HG03060 (cell line): Measurements from ENCODE around the gene FCN1.
"Not testable (repeated sequence)": the region's sequence is repeated elsewhere in the genome, so short reads cannot be mapped to it uniquely, and the experiment has no call there.

Source experiments
- ATAC-seq: cut with Tn5 transposase; IDR thresholded peaks from one replicate; pipeline ENCODE4 v1.9.1; 2021; ENCODE audit warnings: low read depth, moderate number of reproducible peaks; ENCODE audit not compliant: unreplicated experiment

FCN1 gene

DNA sequence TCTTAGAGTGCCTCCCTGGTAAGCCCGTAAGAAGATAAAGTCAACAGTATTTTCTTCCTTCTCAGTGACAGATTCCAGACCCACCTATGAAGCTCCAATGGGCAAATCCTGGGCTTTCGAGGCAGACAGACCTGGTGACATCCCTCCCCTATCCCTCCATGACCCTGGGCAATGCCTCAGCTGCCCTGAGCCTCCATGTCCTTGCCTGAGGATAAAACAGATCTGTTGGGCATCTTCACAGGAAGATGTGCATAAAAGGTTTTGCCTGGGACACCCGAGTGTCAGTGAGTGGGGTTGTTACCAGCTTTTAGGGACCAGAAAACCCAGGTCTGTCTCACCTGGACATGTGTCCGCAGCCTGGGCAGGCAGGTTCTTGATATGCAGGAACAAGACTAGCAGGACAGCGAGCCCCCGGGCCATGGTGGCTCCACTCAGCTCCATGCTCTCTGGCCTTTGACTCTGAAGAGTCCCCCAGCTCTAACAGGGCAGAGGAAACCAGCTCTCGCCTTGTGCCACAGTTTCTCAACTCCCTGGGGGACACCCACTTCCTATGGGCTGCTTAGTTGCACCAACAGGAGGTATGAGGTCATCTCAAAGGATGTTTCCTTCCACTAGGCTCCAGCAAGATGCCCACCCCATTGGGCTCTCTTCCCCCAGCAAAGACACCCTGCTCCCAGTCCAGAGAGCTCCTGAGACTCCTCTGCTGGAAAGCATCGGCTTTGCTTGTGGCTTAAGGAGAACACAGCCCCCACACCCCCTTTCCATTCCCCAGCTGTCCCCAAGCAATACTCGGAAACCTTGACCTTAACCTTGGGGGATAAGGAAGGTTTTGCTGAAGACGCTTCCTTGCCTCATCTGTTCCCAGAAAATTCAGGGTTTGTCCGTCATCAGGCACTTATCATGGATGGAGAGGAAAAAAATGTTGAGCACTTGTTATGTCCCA lies at the start of gene FCN1:
TSS of gene FCN1 (minus strand) at position 482 of the 943 bp plus-strand sequence. CDS start at position 441, 41 bp downstream.
- ATAC-seq: no peak

DNA sequence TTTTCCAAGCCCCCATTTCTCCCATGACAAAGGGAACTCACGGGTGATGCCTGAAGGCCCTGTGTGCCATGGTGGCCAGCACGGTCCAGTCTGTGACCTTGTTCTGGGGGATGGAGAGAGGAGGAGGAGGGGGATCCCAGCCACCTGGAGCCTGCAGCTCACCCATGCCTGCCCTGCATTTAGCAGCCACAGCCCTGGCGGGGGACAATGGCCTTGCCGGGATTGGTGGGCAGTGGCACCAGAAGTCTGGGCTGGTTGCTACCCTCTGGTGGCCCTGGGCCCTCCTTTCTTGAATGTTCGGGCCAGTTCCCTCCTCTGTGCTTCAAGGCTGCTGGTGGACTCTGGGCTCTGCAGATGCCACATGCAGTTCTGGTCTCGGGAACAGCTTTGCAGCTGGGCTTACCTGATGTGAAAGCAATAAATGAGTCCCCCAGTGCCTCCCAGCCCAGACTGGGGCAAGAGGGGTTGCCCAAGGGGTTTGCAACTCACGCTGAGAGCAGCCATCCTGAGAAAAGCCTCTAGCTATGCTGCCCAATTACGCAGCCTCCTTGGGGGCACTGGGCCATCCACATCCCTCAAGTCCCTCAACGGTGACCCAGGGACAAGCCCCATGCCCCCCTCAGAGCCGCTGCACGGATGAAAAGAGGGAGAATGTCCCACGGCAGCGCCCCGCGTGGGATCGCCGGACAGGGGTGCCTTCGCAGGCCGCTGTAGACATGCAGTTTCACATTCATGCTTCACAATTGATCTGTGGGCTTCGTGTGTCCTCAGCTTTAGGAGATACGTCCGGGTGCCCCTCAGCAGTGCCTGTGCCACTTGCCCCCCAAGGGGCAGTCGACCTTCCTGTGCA lies 49.2 kb upstream of the FCN1 start:
- no peak for ATAC-seq

DNA sequence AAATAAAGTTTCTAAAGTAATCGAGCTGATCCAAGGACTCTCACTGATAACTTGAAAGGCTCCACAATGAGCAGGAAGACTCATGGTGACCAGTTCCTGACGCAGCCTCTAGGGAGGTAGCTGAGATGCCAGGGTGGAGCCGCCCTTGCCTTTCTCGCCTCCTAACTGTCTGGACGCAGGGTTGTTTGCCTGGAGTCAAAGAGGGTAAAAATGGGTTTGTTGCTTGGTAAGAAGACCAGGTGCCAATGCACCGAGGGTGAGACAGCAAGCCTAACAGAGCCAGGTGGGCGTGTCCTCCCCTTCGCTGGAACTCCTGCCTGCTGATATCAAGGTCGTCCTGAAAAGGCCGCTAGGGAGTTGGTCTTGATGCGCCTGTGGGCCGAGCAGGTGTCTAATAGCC lies 48.6 kb upstream of the FCN1 start:
- ATAC-seq: no peak

GRCh38 chr9:134965851-134966250 lies 48.1 kb upstream of the FCN1 start:
- ATAC-seq: no peak

DNA sequence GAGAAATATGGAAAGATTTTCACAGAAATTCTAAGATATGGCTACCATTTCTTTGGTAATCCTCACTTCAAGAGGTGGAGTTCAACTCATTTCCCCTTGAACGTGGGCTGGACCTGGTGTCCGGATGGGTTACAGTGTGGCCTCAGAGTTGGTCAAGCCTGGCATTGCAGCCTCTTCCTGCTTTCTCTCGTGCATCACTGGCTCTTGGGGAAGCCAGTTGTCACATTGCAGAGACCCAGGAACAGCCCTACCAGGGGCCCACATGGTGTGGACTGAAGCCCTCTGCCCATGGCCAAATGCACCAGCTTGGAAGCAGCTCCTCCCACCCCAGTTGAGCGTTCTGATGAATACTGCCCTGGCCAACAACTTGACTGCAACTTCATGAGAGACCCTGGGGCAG lies 47.7 kb upstream of the FCN1 start:
- no peak for ATAC-seq

DNA sequence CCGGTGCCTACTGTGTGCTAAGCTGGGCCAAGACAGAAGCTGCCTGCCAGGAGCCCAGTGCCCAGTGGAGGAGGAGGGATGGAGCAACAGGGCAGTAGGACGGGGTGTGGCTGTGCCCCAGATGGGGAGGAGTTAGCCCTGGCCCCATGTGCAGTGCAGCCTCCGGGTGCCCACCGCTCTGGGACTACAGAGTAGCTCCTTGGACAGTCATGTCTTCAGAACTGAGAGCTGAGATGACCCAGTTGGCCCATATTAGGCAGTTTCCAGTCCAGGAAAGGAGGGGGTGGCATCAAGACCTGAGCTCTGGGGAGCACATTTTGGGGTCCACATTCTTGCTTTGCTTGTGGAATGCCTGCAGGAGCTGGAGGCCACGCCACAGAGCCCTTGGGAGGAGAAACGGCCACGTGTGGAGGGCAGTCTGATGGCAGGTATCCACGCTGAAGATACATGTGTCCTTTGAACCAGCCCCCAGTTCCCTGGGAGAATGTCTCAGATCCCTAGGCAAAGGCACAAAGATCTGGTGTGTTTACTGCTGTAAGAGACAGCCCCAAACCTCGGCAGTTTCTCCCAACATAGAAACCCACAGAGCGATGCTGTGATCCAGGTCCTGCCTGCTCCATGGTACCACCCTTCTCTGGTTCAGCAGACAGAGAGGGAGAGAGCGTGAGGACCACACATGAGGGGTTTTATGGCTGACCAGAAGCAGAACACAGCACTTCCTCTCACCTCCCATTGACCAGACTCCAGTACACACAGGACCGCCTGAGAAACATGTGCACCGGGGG lies 46.8 kb upstream of the FCN1 start:
- ATAC-seq: no peak

DNA sequence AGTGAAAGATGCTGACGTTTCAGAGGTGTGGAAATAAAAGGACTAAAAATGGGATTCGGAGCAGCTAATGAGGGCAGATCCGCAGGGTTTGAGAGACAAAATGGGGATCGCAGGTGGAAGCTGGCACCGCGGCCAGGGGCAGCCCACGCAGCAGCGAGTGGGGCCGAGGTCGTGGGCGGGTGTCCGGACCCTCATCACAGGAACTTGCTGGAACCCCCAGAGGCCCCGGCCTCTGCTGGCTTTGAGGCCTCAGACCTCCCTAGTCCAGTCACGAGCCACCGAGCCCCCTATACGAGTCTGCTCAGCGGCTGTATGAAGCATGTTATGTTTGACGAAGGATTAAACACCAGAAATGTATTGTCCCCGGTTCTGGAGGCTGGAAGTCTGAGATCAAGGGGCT lies 45.8 kb upstream of the FCN1 start:
- ATAC-seq: no peak

GRCh38 chr9:134962973-134963364 lies 45.3 kb upstream of the FCN1 start:
- ATAC-seq: no peak

DNA sequence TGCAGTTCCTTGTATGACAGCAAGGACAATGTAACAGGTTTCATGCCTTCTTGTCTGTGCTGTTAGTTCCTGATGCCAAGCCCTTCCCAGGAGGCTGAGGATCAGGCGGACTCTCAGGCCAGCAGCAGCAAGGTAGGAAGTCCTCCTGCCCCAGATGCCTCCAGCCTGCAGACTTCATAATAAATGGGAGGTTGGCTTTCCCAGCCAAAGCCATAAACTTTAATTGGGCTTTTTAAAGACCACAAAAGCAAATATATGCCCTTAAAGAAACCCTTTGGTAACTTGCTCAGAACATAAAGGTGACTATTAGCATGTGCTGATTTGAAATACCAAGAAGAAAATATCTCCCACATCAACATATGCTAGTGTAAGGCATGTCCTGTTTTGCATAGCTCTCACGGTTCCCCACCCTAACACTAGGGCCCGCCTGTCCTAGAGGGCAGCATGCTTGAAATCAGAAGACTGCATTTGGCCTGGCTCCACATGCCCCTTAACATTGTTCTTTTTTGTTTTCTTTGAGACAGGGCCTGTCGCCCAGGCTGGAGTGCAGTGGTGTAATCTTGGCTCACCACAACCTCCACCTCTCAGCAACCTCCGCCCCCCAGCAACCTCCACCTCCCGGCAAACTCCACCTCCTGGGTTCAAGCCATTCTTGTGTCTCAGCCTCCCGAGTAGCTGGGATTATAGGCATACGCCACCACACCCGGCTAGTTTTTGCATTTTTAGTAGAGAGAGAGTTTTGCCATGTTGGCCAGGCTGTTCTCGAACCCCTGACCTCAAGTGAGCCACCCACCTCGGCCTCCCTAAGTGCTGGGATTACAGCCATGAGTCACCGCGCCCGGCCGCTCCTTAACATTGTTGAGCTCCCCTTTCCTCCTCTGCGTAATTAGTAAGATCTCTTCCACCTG lies 44.6 kb upstream of the FCN1 start:
- ATAC-seq: no peak

DNA sequence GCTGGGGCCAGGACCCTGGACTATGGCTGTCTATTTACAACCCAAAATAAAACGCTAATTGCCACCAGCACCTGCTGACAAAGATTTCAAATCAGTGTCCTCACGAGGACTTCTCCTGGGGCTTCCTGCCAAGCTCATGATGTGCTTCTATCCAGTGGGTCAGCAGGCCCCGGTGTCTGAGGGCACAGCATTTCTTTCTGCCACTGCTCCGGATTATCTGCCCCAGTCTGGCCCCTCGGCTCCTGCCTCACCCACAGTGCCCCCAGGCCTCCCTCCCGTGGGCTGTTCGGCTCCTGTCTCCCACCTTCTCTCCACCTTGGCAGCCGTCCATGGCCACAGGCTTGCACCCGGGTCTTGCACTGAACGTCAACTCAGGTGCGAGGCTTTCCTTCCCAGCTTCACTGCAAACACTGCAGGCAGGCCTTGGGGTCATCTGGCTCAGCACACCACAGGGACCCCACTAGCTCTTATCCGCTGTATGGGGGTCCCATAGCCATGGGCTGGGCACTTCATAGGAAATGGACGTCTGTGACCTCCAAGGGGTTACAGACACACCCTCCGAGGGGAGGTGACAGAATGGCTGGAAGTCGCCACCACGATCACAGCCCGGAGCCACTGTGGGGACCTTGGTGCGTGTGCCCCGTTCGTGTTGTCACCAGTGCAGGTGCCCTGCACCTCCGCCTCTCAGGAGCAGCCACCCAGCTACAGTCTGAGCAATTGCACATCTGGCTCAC lies 43.8 kb upstream of the FCN1 start:
- ATAC-seq: no peak

DNA sequence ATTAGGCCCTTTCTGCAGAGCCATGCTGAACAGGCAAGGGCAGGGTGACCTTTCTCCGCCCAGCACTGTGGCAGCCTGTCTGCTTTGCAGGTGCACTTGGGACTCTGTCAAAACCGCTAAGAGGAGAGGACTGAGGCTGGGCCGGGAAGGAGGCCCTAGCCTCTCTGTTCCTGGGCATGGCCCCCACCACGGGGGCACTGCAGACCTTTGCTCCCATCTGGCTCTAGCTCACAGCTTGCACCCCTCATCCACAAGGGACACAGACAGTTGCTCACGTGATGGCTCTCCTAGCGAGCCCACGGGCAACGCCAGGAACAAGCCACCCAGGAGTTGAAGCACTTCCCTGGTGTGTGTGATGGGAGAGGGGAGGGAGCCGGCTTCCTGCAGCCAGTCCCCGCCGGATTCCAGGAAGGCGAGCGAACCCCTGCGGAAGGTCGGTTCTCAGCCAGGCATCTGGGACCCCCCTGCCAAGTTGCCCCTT lies 43.0 kb upstream of the FCN1 start:
- no peak for ATAC-seq

DNA sequence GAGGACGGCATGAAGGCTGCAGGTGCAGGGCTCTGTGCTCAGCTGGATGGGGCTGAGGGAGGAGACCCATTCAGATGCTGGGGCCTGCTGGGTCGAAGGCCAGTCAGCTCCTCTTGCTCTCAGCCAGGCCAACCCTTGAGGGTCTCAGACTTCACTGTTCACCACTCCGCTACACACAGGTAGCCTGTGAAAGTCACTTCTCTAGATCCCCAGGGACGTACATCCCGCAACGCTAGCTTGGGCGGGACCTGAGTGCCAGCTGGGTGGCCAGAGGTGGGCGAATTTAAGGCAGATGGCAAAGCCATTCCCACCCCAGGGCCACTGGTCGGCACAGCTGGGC lies 42.2 kb upstream of the FCN1 start:
- no peak for ATAC-seq

DNA sequence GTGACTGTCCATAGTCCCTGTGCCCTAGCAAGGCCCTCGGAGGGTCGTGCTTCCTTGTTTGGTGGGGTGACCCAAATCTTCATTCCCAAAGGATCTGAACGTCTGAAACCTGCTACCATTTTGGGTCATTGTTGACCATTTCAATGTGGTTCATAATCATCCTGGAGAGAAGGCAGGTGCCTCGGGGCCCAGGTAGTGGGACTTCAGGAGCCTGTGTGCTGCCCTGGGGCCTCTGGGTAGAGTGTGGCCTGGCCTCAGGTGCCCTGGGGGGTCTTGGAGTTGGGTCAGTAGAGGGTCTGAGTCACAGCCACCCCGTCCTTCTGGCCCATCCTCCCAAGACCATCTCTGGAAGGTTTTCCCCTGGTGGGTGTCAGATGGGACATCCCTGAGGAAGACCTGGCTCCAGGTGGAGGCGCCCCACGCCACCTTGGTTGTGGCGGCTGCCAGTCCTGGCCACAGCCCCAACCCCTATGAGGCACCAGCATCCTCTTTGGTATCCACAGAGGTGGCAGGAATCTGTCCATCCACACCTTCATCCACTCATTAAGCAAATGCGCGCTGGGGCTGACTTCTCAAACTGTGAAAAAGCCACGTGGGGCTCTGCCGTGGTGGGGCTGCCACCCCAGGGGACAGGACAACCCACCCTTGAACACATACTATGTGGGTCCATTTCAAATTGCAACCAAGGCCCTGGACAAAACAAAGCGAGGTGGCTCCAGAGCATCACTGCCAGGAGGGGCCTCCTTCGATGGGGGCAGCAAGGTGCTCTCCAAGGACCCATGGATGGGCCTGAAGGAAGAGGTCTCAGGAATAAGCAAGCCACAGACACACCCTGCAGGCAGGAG lies 41.6 kb upstream of the FCN1 start:
- no peak for ATAC-seq

GRCh38 chr9:134957945-134958227 lies 40.2 kb upstream of the FCN1 start:
- ATAC-seq: no peak

DNA sequence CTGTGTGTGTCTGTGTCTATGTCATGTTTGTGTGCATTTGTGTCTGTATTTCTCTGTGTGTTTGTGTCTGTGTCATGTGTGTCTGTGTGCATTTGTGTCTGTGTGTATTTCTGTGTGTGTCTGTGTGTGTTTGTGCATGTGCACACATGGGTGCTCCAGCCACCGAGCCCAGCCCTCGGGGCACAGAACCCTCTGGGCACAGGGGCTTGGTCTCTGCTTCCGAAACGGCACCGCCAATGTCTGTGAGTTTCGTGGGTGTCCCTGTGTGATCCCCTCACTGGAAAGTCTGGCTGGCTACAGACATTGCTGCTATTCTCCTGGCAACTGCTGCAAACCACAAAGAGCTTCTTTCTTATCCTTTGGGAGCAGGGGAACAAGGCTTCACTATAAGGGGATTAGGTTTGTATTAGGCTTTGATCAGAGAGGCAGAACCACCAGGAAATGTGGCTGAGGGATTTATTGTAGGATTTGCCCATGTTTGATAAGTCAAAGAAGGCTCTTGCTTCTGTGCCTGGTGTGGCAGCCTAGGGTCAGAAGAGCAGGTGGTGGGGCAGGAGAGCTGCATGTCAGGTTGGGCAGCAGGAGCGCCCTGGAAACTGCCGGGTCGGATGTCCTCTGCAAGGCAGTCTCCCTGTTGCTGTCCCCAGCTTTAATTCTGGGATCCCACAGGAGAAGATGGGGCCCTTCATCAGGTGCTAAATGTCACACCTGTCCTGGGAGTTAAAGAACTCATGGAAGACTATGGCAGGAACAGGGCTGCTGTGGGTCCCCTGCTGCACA lies 39.6 kb upstream of the FCN1 start:
- no peak for ATAC-seq

GRCh38 chr9:134956387-134956786 lies 38.7 kb upstream of the FCN1 start:
- ATAC-seq: not testable (repeated sequence)

DNA sequence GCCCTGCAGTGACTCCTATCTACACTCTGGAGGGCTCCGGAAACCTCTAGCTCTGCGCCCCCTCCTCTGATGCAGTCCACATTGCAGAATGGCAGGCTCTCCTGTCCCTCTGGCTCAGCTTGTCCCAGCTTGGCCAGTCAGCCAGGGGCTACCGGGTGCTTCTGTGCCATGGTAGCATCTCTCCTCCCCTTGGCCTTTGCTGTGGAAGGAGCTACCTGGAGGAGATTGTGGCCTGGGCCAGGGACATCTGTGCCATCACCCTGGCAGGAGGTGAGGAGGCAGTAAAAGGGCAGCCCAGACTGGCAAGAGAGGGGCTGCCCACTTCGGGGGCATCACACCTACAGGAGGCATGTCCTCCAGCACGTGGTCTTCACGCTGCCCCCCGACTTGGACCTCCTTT lies 38.1 kb upstream of the FCN1 start:
- no peak for ATAC-seq

DNA sequence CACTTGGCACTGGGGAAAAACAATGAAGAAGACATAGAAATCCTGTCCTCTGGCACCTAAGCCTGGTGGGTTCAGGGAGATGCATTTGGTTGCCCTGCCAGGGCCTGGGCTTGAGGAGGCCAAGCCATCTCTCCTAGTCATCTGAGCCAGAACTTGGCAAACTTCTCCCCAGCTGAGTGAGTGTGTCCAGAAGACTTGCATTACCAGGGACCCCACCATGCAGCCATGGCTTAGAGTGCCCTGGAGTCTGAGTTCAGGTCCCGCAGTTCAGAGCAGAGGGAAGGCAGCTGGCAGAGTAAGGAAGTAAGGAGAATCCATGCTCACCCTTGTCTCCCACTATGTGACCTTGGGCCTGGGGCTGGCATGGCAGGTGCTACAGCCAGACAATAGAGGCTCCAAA lies 37.4 kb upstream of the FCN1 start:
- no peak for ATAC-seq
